ENCODE measurements around the gene CD53. TPM values are rescaled to one million over a fixed set of nuclear protein-coding genes. Genes with fewer than 3 reads are reported as not detected.
"Not testable (repeated sequence)": the region's sequence is repeated elsewhere in the genome, so short reads cannot be mapped to it uniquely, and the experiment has no call there.

CD53 gene
- polyA plus RNA-seq (2012; ENCODE audit: low read depth, missing spikeins) = 334 TPM

- FAIRE-seq (peak; percentile 96), DNase-seq (ENCODE audit: insufficient read length, low spot score) (no peak)
- TF ChIP-seq POLR2AphosphoS5 (IDR thresholded peaks at IDR 0.05; ENCODE audit: low read depth, low read length) (peak; percentile 83; the same call in 1 of the 2 replicates), TAF1 (IDR thresholded peaks at IDR 0.05; ENCODE audit: low read depth, low read length) (no peak; the same call in 1 of the 2 replicates), PAX5 (IDR thresholded peaks at IDR 0.05; ENCODE audit: insufficient read depth, low read length, severe bottlenecking) (no peak), SPI1 (IDR thresholded peaks at IDR 0.05; ENCODE audit: low read depth, low read length) (peak; percentile 98), POLR2A (IDR thresholded peaks at IDR 0.05; ENCODE audit: low read depth, low read length) (peak; percentile 87; the same call in 1 of the 2 replicates), POU2F2 (IDR thresholded peaks at IDR 0.05; ENCODE audit: low read depth, low read length) (0 out of 2 replicates have a peak, but pooled peaks have one; percentile 52)
Measured at GRCh38 chr1:110872745-110873720, at the start of gene CD53. Gene CD53, plus strand, starts transcription at chr1:110873148. Its CDS starts 18,261 bp downstream, at chr1:110891409.

GRCh38 chr1:110824192-110824591 is 48.8 kb upstream of the CD53 start:
- DNase-seq (ENCODE audit: insufficient read length, low spot score) (no peak), FAIRE-seq (no peak)
- TF ChIP-seq SPI1 (IDR thresholded peaks at IDR 0.05; ENCODE audit: low read depth, low read length) = no peak
- TF ChIP-seq POLR2A (IDR thresholded peaks at IDR 0.05; ENCODE audit: low read depth, low read length) = no peak
- TF ChIP-seq POLR2AphosphoS5 (IDR thresholded peaks at IDR 0.05; ENCODE audit: low read depth, low read length) = no peak
- TF ChIP-seq POU2F2 (IDR thresholded peaks at IDR 0.05; ENCODE audit: low read depth, low read length) = no peak
- no peak for TF ChIP-seq TAF1 (IDR thresholded peaks at IDR 0.05; ENCODE audit: low read depth, low read length)
- no peak for TF ChIP-seq PAX5 (IDR thresholded peaks at IDR 0.05; ENCODE audit: insufficient read depth, low read length, severe bottlenecking)

- TF ChIP-seq POLR2AphosphoS5 (IDR thresholded peaks at IDR 0.05; ENCODE audit: low read depth, low read length) (no peak), PAX5 (IDR thresholded peaks at IDR 0.05; ENCODE audit: insufficient read depth, low read length, severe bottlenecking) (no peak), SPI1 (IDR thresholded peaks at IDR 0.05; ENCODE audit: low read depth, low read length) (no peak), POLR2A (IDR thresholded peaks at IDR 0.05; ENCODE audit: low read depth, low read length) (no peak), POU2F2 (IDR thresholded peaks at IDR 0.05; ENCODE audit: low read depth, low read length) (no peak), TAF1 (IDR thresholded peaks at IDR 0.05; ENCODE audit: low read depth, low read length) (no peak)
- DNase-seq (ENCODE audit: insufficient read length, low spot score) (no peak), FAIRE-seq (peak; percentile 89)
Measured at GRCh38 chr1:110829955-110830553, 42.9 kb upstream of the CD53 start.

GRCh38 chr1:110833779-110834178 is 39.2 kb upstream of the CD53 start:
- not testable (repeated sequence) for FAIRE-seq; DNase-seq (ENCODE audit: insufficient read length, low spot score)

GRCh38 chr1:110846861-110847260 is 26.1 kb upstream of the CD53 start:
- DNase-seq (ENCODE audit: insufficient read length, low spot score) (no peak), FAIRE-seq (no peak)
- TF ChIP-seq POU2F2 (IDR thresholded peaks at IDR 0.05; ENCODE audit: low read depth, low read length) (no peak), TAF1 (IDR thresholded peaks at IDR 0.05; ENCODE audit: low read depth, low read length) (no peak), POLR2A (IDR thresholded peaks at IDR 0.05; ENCODE audit: low read depth, low read length) (no peak), SPI1 (IDR thresholded peaks at IDR 0.05; ENCODE audit: low read depth, low read length) (no peak), POLR2AphosphoS5 (IDR thresholded peaks at IDR 0.05; ENCODE audit: low read depth, low read length) (no peak), PAX5 (IDR thresholded peaks at IDR 0.05; ENCODE audit: insufficient read depth, low read length, severe bottlenecking) (no peak)

- FAIRE-seq (no peak), DNase-seq (ENCODE audit: insufficient read length, low spot score) (no peak)
- TF ChIP-seq TAF1 (IDR thresholded peaks at IDR 0.05; ENCODE audit: low read depth, low read length) (no peak), SPI1 (IDR thresholded peaks at IDR 0.05; ENCODE audit: low read depth, low read length) (no peak), POLR2AphosphoS5 (IDR thresholded peaks at IDR 0.05; ENCODE audit: low read depth, low read length) (no peak), POU2F2 (IDR thresholded peaks at IDR 0.05; ENCODE audit: low read depth, low read length) (no peak), POLR2A (IDR thresholded peaks at IDR 0.05; ENCODE audit: low read depth, low read length) (no peak), PAX5 (IDR thresholded peaks at IDR 0.05; ENCODE audit: insufficient read depth, low read length, severe bottlenecking) (no peak)
Measured at GRCh38 chr1:110850145-110850544, 22.8 kb upstream of the CD53 start.

GRCh38 chr1:110850627-110851026 is 22.3 kb upstream of the CD53 start:
- DNase-seq (ENCODE audit: insufficient read length, low spot score) = no peak
- no peak for TF ChIP-seq PAX5 (IDR thresholded peaks at IDR 0.05; ENCODE audit: insufficient read depth, low read length, severe bottlenecking)
- no peak for TF ChIP-seq SPI1 (IDR thresholded peaks at IDR 0.05; ENCODE audit: low read depth, low read length)
- TF ChIP-seq POLR2AphosphoS5 (IDR thresholded peaks at IDR 0.05; ENCODE audit: low read depth, low read length) = no peak
- TF ChIP-seq TAF1 (IDR thresholded peaks at IDR 0.05; ENCODE audit: low read depth, low read length) = no peak
- no peak for TF ChIP-seq POLR2A (IDR thresholded peaks at IDR 0.05; ENCODE audit: low read depth, low read length)
- TF ChIP-seq POU2F2 (IDR thresholded peaks at IDR 0.05; ENCODE audit: low read depth, low read length) = no peak
- FAIRE-seq = no peak

GRCh38 chr1:110853135-110853534 is 19.8 kb upstream of the CD53 start:
- DNase-seq (ENCODE audit: insufficient read length, low spot score) (no peak), FAIRE-seq (no peak)
- TF ChIP-seq PAX5 (IDR thresholded peaks at IDR 0.05; ENCODE audit: insufficient read depth, low read length, severe bottlenecking) (no peak), POLR2A (IDR thresholded peaks at IDR 0.05; ENCODE audit: low read depth, low read length) (no peak), TAF1 (IDR thresholded peaks at IDR 0.05; ENCODE audit: low read depth, low read length) (no peak), POLR2AphosphoS5 (IDR thresholded peaks at IDR 0.05; ENCODE audit: low read depth, low read length) (no peak), POU2F2 (IDR thresholded peaks at IDR 0.05; ENCODE audit: low read depth, low read length) (no peak), SPI1 (IDR thresholded peaks at IDR 0.05; ENCODE audit: low read depth, low read length) (no peak)

GRCh38 chr1:110856410-110856809 is 16.5 kb upstream of the CD53 start:
- no peak for FAIRE-seq
- DNase-seq (ENCODE audit: insufficient read length, low spot score) = no peak

More at GRCh38 chr1:110856410-110856809, 16.5 kb upstream of the CD53 start:
- TF ChIP-seq POLR2A (IDR thresholded peaks at IDR 0.05; ENCODE audit: low read depth, low read length) (no peak), POU2F2 (IDR thresholded peaks at IDR 0.05; ENCODE audit: low read depth, low read length) (no peak), POLR2AphosphoS5 (IDR thresholded peaks at IDR 0.05; ENCODE audit: low read depth, low read length) (no peak), PAX5 (IDR thresholded peaks at IDR 0.05; ENCODE audit: insufficient read depth, low read length, severe bottlenecking) (no peak), SPI1 (IDR thresholded peaks at IDR 0.05; ENCODE audit: low read depth, low read length) (no peak)

Measured in GM12891 (cell line).